CD4-positive, alpha-beta T cell treated with Interleukin-4 for 4 hours (primary cell): Measurements from ENCODE around the gene MRPL51.

Experiments used
- DNase-seq: peaks from one replicate; pipeline ENCODE4 v3.0.0-alpha.2; 2020

Gene MRPL51

DNA sequence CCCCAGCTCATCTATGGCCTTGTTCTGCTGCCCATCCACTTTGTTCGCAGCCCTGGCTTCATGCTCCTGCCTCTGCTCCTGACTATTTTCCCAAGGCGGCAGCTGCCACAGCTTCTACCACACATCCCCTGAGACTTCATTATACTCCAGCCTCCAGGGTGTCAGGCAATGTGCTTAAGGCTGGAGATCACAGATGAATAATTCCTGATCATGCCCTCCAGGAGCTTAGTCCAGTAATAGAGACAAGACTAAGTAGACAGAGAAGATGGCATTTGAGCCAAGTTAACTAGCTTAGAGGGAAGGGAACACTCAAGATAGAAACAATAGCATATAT is 34.1 kb downstream of the MRPL51 start:
- no peak for DNase-seq

DNA sequence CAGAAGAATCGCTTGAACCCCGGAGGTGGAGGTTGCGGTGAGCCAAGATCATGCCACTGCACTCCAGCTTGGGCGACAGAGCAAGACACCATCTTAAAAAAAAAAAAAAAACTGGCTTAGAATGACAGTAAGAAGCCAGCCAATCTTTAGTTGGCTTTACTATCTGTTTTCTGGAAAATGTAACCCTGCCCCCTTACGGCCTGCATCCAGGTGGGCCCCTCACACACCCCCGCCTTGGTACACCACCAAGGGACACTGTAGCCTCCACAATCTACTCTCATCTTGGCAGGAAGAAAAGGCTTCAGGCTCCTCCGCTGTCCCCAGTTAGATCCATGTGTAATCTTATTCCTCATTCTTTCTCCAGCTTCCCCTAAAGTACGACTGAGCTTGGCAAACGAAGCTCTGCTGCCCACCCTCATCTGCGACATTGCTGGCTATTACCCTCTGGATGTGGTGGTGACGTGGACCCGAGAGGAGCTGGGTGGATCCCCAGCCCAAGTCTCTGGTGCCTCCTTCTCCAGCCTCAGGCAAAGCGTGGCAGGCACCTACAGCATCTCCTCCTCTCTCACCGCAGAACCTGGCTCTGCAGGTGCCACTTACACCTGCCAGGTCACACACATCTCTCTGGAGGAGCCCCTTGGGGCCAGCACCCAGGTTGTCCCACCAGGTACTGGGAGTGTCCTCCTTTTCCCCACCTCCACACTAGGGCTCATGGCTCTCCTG is 34.6 kb downstream of the MRPL51 start:
- no peak for DNase-seq

DNA sequence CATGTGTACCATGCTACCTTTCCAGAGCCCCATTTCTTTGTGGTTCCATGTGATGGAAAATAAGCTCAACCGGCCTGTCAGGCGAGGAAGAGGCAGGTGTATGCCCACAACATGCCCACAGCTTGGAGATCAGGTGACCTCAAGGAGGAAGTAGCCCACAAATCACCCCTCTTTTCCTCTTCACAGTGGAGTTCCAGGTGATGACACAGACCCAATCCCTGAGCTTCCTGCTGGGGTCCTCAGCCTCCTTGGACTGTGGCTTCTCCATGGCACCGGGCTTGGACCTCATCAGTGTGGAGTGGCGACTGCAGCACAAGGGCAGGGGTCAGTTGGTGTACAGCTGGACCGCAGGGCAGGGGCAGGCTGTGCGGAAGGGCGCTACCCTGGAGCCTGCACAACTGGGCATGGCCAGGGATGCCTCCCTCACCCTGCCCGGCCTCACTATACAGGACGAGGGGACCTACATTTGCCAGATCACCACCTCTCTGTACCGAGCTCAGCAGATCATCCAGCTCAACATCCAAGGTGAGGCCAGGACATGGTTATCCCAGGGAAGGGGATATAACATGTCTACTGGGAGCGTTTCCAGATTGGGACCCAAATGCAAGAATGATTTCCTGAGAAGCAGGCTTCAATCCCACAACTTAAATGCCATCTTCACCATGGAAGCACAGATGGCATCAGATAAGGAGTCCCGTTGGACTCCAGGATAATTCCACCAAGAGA is 35.7 kb downstream of the MRPL51 start:
- no peak for DNase-seq

DNA sequence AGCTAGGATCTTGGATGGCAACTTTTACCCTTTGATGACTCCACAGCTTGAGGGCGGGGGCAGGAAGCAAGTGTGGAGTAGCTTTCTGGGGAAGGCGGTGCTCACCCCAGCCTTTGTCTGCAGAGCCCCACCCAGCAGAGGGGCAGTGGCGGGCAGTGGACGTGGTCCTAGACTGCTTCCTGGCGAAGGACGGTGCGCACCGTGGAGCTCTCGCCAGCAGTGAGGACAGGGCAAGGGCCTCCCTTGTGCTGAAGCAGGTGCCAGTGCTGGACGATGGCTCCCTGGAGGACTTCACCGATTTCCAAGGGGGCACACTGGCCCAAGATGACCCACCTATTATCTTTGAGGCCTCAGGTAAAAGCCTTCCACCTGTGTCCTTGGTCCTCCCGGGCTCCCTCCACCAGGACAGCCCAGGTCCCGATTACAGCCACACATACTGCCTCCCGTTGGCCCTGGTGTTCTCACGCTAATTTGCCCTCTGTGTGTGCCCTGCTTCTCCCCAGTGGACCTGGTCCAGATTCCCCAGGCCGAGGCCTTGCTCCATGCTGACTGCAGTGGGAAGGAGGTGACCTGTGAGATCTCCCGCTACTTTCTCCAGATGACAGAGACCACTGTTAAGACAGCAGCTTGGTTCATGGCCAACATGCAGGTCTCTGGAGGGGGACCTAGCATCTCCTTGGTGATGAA is 40.0 kb downstream of the MRPL51 start:
- peak; percentile 52 for DNase-seq

DNA sequence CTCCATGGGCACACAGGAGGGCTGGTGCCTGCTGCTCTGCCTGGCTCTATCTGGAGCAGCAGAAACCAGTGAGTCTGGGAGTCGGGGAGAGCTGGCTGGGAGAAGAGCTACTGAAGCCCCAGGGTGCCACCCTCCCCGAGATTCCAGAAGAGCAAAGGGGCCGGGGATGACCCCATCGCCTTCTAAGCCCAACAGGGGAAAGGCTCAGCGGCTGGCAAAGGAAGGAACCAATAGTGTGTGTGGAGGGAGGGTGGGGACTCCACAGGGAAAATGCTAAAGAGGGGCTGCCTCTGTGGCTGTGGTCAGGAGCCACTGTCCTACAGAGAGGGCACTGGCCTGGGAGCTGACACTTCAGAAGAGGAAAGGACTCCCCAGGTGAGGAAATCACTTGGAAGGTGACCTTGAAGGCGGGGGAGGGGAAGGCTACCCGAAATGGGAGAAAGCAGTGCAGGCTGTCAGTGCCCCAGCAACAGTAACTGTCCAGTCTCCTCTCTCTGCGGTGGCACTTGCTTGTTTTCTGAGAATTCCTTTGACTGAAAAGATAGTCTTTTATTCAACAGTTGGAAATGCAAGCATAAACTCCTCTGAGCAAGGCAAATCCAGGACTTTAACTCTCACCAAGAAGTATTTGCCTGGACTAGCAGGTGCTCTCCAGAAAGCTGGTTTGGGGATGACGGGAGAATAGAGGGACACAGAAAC is 40.7 kb downstream of the MRPL51 start:
- no peak for DNase-seq

DNA sequence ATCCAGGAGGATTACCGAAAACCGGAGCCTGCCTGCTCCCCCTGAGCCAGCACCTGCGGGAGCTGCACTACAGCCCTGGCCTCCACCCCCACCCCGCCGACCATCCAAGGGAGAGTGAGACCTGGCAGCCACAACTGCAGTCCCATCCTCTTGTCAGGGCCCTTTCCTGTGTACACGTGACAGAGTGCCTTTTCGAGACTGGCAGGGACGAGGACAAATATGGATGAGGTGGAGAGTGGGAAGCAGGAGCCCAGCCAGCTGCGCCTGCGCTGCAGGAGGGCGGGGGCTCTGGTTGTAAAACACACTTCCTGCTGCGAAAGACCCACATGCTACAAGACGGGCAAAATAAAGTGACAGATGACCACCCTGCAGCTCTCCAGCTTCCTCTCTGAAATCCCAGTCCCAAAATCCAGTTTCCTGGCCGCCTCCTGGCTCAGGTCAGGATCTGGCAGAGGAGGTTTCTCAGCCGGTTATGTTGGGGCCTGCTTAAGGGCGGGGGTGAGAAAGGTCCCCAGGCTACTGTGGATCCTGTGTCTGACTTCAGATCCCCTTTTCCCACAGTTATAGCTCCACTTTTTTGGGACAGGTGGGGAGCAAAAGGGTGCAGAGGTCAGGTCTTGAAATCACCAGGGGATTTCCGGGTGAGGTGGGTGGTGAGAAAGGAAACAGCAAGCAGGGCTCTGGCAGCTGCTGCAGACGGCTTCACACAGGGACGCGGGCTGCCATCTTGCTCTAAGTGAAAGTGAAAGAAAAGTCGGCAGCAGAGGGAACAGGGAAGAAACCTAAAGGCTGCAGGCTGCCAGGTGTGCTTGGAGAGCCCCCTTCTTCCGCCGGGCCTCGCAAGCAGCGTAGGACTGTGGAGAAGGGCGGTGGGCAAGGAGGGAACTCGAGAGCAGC is 41.5 kb downstream of the MRPL51 start, which contains the start of gene TAPBPL:
Gene TAPBPL, plus strand, starts transcription at position 695 of the 897 bp plus-strand sequence. CDS start 207 bp downstream, outside the sequence.
- DNase-seq: peak; percentile 88

DNA sequence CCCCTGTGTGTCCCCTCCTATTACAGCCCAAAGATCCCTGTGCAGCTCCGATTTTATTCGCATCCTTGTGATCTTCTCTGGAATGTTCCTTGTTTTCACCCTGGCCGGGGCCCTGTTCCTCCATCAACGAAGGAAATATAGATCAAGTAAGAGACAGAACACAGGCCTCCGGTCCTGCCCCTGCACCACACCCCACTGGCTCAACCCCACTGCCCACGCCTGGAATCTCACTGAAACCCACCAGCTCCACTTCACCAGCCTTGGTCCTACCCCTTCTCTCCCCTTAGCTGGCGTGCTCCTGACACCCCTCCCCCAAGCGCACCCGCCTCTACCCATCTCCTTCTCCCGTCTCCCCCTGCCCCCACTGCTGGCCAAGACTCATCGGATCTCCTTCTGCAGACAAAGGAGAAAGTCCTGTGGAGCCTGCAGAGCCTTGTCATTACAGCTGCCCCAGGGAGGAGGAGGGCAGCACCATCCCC is 42.2 kb downstream of the MRPL51 start:
- no peak for DNase-seq

DNA sequence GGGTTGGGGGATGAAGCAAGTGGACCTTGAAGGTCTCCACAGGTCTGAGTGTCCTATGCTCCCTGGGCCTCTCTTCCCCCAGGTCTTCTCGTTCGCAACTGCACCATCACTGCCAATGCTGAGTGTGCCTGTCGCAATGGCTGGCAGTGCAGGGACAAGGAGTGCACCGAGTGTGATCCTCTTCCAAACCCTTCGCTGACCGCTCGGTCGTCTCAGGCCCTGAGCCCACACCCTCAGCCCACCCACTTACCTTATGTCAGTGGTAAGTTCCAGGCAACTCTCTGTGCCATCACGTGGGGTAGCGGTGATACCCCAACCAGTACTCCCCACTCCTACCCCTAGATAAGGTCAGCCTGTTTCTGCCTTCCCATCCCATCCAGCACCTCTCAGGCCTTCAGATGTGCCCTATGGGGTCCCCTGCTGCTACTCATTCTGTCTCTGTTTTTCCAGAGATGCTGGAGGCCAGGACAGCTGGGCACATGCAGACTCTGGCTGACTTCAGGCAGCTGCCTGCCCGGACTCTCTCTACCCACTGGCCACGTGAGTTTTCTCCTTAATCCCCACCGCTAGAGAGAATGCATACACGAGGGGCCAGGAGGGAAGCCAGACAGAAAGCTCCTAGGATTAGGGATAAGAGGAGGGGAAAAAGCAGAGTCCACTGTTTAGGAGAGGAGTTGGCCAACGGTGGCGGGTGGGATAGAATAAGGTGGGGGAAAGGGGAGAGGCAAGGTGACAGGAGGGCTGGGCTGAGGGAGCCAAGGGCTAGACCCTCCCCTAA is 42.8 kb downstream of the MRPL51 start:
- DNase-seq: no peak

DNA sequence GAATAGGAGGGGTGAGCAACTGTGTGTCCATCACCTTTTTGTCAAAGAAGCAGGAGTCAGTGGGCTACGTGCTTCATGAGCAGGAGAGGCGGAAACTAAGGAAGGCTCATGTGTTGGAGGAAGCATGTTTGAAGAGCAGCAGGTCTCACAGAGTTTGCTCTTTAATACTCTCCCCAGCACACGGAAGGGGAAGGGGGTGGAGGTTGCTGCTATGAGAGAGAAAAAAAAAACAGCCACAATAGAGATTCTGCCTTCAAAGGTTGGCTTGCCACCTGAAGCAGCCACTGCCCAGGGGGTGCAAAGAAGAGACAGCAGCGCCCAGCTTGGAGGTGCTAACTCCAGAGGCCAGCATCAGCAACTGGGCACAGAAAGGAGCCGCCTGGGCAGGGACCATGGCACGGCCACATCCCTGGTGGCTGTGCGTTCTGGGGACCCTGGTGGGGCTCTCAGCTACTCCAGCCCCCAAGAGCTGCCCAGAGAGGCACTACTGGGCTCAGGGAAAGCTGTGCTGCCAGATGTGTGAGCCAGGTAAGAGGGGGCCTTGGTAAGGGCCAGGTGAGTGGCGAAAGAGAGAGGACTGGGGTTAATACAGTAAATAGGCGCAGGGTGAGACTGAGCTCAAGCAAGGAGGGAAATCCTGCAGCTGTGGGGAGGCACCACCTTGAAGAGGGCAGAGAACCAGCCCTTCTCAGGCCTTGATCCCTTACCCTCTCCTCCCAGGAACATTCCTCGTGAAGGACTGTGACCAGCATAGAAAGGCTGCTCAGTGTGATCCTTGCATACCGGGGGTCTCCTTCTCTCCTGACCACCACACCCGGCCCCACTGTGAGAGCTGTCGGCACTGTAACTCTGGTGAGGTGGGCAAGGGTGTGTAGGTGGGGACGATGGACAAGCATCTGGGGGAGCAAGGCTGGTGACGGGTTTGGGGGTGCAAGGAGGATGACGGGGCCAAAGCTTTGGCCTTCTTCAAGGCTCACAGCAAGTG is 48.1 kb downstream of the MRPL51 start, which contains the start of gene CD27:
Gene CD27, plus strand, starts transcription at position 252 of the 985 bp plus-strand sequence. Its CDS starts 141 bp downstream, at position 393.
- peak; percentile 49 for DNase-seq

DNA sequence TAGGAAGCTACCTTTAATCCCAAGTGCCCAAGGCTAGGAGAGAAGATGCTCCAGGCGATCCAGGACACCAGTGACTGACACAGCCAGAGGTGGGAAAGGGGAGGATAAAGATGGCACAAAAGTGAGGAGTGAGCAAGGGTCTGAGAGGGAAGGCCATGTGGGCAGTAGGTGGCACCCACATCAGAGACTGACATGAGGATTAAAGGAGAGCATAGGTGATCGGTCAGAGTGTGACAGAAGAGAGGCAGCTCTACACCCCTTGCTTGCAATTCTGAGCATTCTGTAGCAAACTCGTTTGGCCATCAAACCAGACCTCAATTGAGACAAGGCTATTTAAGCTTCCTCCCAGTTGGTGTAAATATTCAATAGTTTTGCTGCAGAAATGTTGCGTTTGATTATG is 49.0 kb downstream of the MRPL51 start:
- DNase-seq: no peak

DNA sequence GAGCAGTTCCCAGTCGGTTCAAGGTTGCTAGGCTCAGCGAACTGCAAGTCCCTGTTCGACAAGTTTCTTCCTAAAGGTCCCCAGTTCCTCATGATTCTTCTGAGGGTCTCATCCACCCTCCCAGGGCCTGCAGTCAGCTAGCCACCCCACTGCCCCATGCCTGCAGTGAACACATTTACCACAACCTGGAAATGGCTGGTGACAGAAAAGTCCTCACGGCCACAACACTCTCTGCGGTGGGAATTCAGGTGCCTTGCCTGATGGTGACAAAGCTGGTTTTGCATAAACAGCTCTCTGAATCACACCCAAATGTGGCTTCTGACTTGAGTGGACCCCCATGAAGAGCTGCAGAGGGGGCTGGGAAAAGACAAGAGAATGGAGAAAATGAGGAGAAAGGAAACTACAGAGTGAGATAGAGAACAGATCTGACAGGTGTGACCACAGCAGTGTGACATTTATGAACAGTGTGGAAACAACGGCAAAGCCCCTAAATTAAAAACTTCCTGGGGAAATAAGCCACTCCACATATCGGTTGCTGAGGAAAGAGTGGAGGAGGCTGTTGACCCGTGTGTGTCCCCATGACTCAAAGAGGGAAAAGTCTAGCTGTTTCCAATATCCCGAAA is 49.6 kb downstream of the MRPL51 start:
- DNase-seq: peak; percentile 31

DNA sequence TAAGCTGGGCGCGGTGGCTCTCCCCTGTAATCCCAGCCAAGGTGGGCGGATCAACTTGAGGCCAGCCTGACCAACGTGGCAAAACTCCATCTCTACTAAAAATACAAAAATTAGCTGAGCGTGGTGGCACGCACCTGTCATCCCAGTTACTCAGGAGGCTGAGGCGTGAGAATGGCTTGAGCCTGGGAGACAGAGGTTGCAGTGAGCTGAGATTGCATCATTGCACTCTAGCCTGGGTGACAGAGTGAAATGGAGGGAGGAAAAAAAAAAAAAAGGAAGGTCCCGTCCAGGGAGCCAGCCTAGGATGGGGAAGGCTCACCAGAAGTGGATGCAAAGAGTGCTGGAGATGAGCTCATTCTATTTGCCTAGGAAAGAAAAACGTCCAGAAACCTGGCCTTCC is 50.2 kb downstream of the MRPL51 start:
- no peak for DNase-seq
